ENCODE measurements around the gene IQCH. TPM values are rescaled to one million over a fixed set of nuclear protein-coding genes. Genes with fewer than 3 reads are reported as not detected.

Gene IQCH
- total and polyA plus RNA-seq, 2 experiments from 2014 or later, result 1.7 to 4.6 TPM

GRCh38 chr15:67460521-67460920 lies 205.9 kb downstream of the IQCH start:
- Mint-ChIP-seq H3K4me1 (peaks cover 5% of the 10 kb centered on the region; the same call in 2 of the 3 replicates), H3K36me3 (ENCODE audit: low read depth) (no peaks in the 10 kb centered on the region), H3K27me3 (ENCODE audit: insufficient read depth, low read depth, poor library complexity) (no peaks in the 10 kb centered on the region), H3K27ac (no peak overlapping the region), H3K9me3 (no peaks in the 10 kb centered on the region), H3K4me3 (no peak overlapping the region)
- Histone ChIP-seq H3K4me2 (no peak overlapping the region), H3K9me2 (ENCODE audit: insufficient read depth) (no peaks in the 10 kb centered on the region), H4K20me1 (replicated peaks; ENCODE audit: insufficient read depth) (no peaks in the 10 kb centered on the region), H2AFZ (no peak overlapping the region), H3F3A (replicated peaks; ENCODE audit: low read depth) (no peaks in the 10 kb centered on the region), H3K36me3 (ENCODE audit: insufficient read depth) (no peaks in the 10 kb centered on the region), H3K27ac (ENCODE audit: low read depth) (no peak overlapping the region), H3K27me3 (ENCODE audit: insufficient read depth) (no peaks in the 10 kb centered on the region), H3K4me1 (ENCODE audit: insufficient read depth) (no peaks in the 10 kb centered on the region), H3K79me2 (replicated peaks; ENCODE audit: insufficient read depth) (no peaks in the 10 kb centered on the region), H3K4me3 (no peak overlapping the region)
- ATAC-seq (no peak), DNase-seq (ENCODE audit: low spot score) (no peak)
- TF ChIP-seq STAT1 (IDR thresholded peaks at IDR 0.05; ENCODE audit: unreplicated experiment), result no peak

GRCh38 chr15:67461735-67462134 lies 207.1 kb downstream of the IQCH start:
- Histone ChIP-seq H3K4me1 (ENCODE audit: insufficient read depth) (no peaks in the 10 kb centered on the region), H2AFZ (no peak overlapping the region), H3K9me2 (ENCODE audit: insufficient read depth) (no peaks in the 10 kb centered on the region), H3K27me3 (ENCODE audit: insufficient read depth) (no peaks in the 10 kb centered on the region), H3K36me3 (ENCODE audit: insufficient read depth) (no peaks in the 10 kb centered on the region), H3K4me2 (no peak overlapping the region), H3K79me2 (replicated peaks; ENCODE audit: insufficient read depth) (no peaks in the 10 kb centered on the region), H4K20me1 (replicated peaks; ENCODE audit: insufficient read depth) (no peaks in the 10 kb centered on the region), H3K4me3 (no peak overlapping the region), H3K27ac (ENCODE audit: low read depth) (no peak overlapping the region), H3F3A (replicated peaks; ENCODE audit: low read depth) (no peaks in the 10 kb centered on the region)
- H3K36me3 Mint-ChIP-seq (ENCODE audit: low read depth), result no peaks in the 10 kb centered on the region
- peaks cover 5% of the 10 kb centered on the region; the same call in 2 of the 3 replicates for H3K4me1 Mint-ChIP-seq
- DNase-seq (ENCODE audit: low spot score) (no peak), ATAC-seq (no peak)
- H3K4me3 Mint-ChIP-seq, result no peak overlapping the region
- H3K9me3 Mint-ChIP-seq, result no peaks in the 10 kb centered on the region
- no peaks in the 10 kb centered on the region for H3K27me3 Mint-ChIP-seq (ENCODE audit: insufficient read depth, low read depth, poor library complexity)
- no peak overlapping the region for H3K27ac Mint-ChIP-seq
- TF ChIP-seq CTCF (conservative IDR thresholded peaks at IDR 0.05; ENCODE audit: low read depth in 2 of 2) (no peak), EZH2 (IDR thresholded peaks at IDR 0.05; ENCODE audit: low read depth, unreplicated experiment) (no peak), ZNF114 (CRISPR knock-in tag; IDR thresholded peaks at IDR 0.05) (no peak), ZNF462 (CRISPR knock-in tag; IDR thresholded peaks at IDR 0.05) (no peak), NANOG (IDR thresholded peaks at IDR 0.05; ENCODE audit: borderline replicate concordance) (no peak), EZH2phosphoT487 (IDR thresholded peaks at IDR 0.05; ENCODE audit: unreplicated experiment) (no peak), ZNF331 (CRISPR knock-in tag; IDR thresholded peaks at IDR 0.05; ENCODE audit: low read depth) (no peak), REST (IDR thresholded peaks at IDR 0.05; ENCODE audit: unreplicated experiment) (no peak)
- TF ChIP-seq, protein P1, sequence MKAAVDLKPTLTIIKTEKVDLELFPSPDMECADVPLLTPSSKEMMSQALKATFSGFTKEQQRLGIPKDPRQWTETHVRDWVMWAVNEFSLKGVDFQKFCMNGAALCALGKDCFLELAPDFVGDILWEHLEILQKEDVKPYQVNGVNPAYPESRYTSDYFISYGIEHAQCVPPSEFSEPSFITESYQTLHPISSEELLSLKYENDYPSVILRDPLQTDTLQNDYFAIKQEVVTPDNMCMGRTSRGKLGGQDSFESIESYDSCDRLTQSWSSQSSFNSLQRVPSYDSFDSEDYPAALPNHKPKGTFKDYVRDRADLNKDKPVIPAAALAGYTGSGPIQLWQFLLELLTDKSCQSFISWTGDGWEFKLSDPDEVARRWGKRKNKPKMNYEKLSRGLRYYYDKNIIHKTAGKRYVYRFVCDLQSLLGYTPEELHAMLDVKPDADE (IDR thresholded peaks at IDR 0.05), result no peak
